HepG2 (cell line): ENCODE measurements around the gene FZD4. TPM values are rescaled to one million over a fixed set of nuclear protein-coding genes. Genes with fewer than 3 reads are reported as not detected.

Experiments used
- ATF7-NPFF ChIP-seq: sonication (generic); formaldehyde crosslinking; IDR thresholded peaks from 2 replicates; pipeline ENCODE4 v1.8.1; 2023; ENCODE audit warnings: mild to moderate bottlenecking, low read depth, missing genetic modification reagents, moderate library complexity
- BCLAF1 ChIP-seq: fragments of 450-650 bp; IDR thresholded peaks from 2 replicates; pipeline ENCODE4 v1.6.1; 2017; ENCODE audit warnings: mild to moderate bottlenecking
- CREM ChIP-seq, 2 experiments: sonication (generic) in 1 of 2; formaldehyde crosslinking in 1 of 2; IDR thresholded peaks; 2 replicates each; pipeline versions ENCODE4 v1.4.0 to v1.6.1; 2016 to 2020; ENCODE audit warnings: antibody characterized with exemption in 1 of 2, mild to moderate bottlenecking in 1 of 2, missing genetic modification reagents in 1 of 2
- DR1 ChIP-seq: sonication (generic); formaldehyde crosslinking; IDR thresholded peaks from 2 replicates; pipeline ENCODE4 v1.8.0; 2021; ENCODE audit warnings: mild to moderate bottlenecking, missing genetic modification reagents, inconsistent platforms
- HOXA3 ChIP-seq: sonication (generic); formaldehyde crosslinking; IDR thresholded peaks from 2 replicates; pipeline ENCODE4 v1.5.0; 2020; ENCODE audit warnings: missing genetic modification reagents
- IRF2 ChIP-seq: IDR thresholded peaks from 2 replicates; pipeline ENCODE4 v1.6.1; 2018; ENCODE audit warnings: missing genetic modification reagents, missing compliant biosample characterization
- LCORL ChIP-seq, 2 experiments: fragments of 450-650 bp in 1 of 2; sonication (generic) in 1 of 2; formaldehyde crosslinking in 1 of 2; IDR thresholded peaks; 2 replicates each; pipeline versions ENCODE4 v1.5.0 to v1.6.1; 2017 to 2020; ENCODE audit warnings: antibody characterized with exemption in 1 of 2, missing genetic modification reagents in 1 of 2
- MTF2 ChIP-seq: sonication (generic); formaldehyde crosslinking; IDR thresholded peaks from 2 replicates; pipeline ENCODE4 v1.5.0; 2020; ENCODE audit warnings: missing genetic modification reagents, borderline replicate concordance
- NFATC3 ChIP-seq: sonication (generic); formaldehyde crosslinking; IDR thresholded peaks from 2 replicates; pipeline ENCODE4 v1.5.1; 2020; ENCODE audit warnings: mild to moderate bottlenecking, missing genetic modification reagents
- PITX1 ChIP-seq: sonication (generic); formaldehyde crosslinking; IDR thresholded peaks from 2 replicates; pipeline ENCODE4 v1.5.1; 2020; ENCODE audit warnings: mild to moderate bottlenecking, missing genetic modification reagents
- POLR2A ChIP-seq, 2 experiments: IDR thresholded peaks; 2 replicates each; pipeline ENCODE4 v1.6.1; 2011; ENCODE audit warnings: low read depth in 2 of 2, low read length in 2 of 2, mild to moderate bottlenecking in 1 of 2, moderate library complexity in 1 of 2; ENCODE audit not compliant: insufficient read depth in 1 of 2
- RXRB ChIP-seq: IDR thresholded peaks from 2 replicates; pipeline ENCODE4 v1.6.1; 2016; ENCODE audit warnings: borderline replicate concordance, missing genetic modification reagents, missing compliant biosample characterization
- SALL2 ChIP-seq: sonication (generic); formaldehyde crosslinking; IDR thresholded peaks from 2 replicates; pipeline ENCODE4 v1.8.1; 2023; ENCODE audit warnings: mild to moderate bottlenecking, missing genetic modification reagents, inconsistent platforms
- XRCC5 ChIP-seq: fragments of 200-400 bp; formaldehyde crosslinking; optimal IDR thresholded peaks from 2 replicates; pipeline ENCODE3; 2017; ENCODE audit warnings: mild to moderate bottlenecking, low read length
- ZBTB43 ChIP-seq: sonication (generic); formaldehyde crosslinking; conservative IDR thresholded peaks from 2 replicates; pipeline ENCODE4 v1.4.0; 2020; ENCODE audit warnings: missing genetic modification reagents
- ZNF12 ChIP-seq: sonication (generic); formaldehyde crosslinking; IDR thresholded peaks from 2 replicates; pipeline ENCODE4 v1.5.0; 2020; ENCODE audit warnings: missing genetic modification reagents
- ZNF407 ChIP-seq: sonication (generic); formaldehyde crosslinking; IDR thresholded peaks from one replicate; pipeline ENCODE4 v1.5.1; 2020; ENCODE audit warnings: mild to moderate bottlenecking, missing genetic modification reagents; ENCODE audit errors: not compliant biosample characterization
- polyA plus RNA-seq, 8 experiments: library from polyadenylated mRNA; depleted of rRNA in 3 of 8; stranded (reverse) in 7 of 8; unstranded in 1 of 8; fragments of >200 nt; fragmentation: Illumina TruSeq in 4 of 8; extraction: Trizol in 4 of 8; gene quantifications; 2 replicates each; pipeline versions ENCODE4 v1.2.1 to v1.2.3, GENCODE V29; 2011 to 2016; ENCODE audit warnings: low read depth in 4 of 8, missing spikeins in 1 of 8, mixed read lengths in 1 of 8; ENCODE audit not compliant: insufficient read depth in 1 of 8
- total RNA-seq, 5 experiments: library from RNA; depleted of rRNA; stranded (reverse); fragments of >200 nt; fragmentation: Illumina TruSeq; extraction: Trizol; gene quantifications; 2 replicates each; pipeline ENCODE4 v1.2.3, GENCODE V29; 2016; ENCODE audit warnings: low read depth in 1 of 5

FZD4 gene
- total and polyA plus RNA-seq, 2 of the 13 experiments (the other 11 are each of a cell fraction or from before 2014, with no cell fraction given) = 46.5 to 70.4 TPM

- TF ChIP-seq ZNF407 (CRISPR knock-in tag) (no peak), LCORL (IDR thresholded peaks at IDR 0.05) (no peak), LCORL (CRISPR knock-in tag; IDR thresholded peaks at IDR 0.05) (peak; percentile 72), XRCC5 (peak; percentile 62), HOXA3 (CRISPR knock-in tag) (peak; percentile 75), RXRB (CRISPR knock-in tag) (peak; percentile 77), ATF7-NPFF (CRISPR knock-in tag) (no peak), DR1 (CRISPR knock-in tag) (no peak), MTF2 (no peak), POLR2A (IDR thresholded peaks at IDR 0.05; ENCODE audit: insufficient read depth in 1 of 2, low read depth in 2 of 2, low read length in 2 of 2) (peak in 1 of 2 experiments; percentile 42; a peak in 1 of 4 replicates), PITX1 (CRISPR knock-in tag) (peak; percentile 85), BCLAF1 (no peak), ZBTB43 (CRISPR knock-in tag) (peak; percentile 76), CREM (IDR thresholded peaks at IDR 0.05) (peak; percentile 83), CREM (CRISPR knock-in tag; IDR thresholded peaks at IDR 0.05) (no peak), NFATC3 (CRISPR knock-in tag) (no peak), SALL2 (peak; percentile 50; the same call in 1 of the 2 replicates), IRF2 (CRISPR knock-in tag) (peak; percentile 90), ZNF12 (CRISPR knock-in tag) (peak; percentile 44; the same call in 1 of the 2 replicates)
Measured at GRCh38 chr11:86999859-87000753, 44.9 kb upstream of the FZD4 start (continued).
